HG03457 (cell line): ENCODE measurements around the gene MVB12B.

Source experiments
- ATAC-seq: cut with Tn5 transposase; IDR thresholded peaks from one replicate; pipeline ENCODE4 v1.9.1; 2021; ENCODE audit warnings: moderate number of reproducible peaks; ENCODE audit not compliant: unreplicated experiment

The MVB12B gene

GRCh38 chr9:126357074-126357473, 30.4 kb downstream of the MVB12B start:
- no peak for ATAC-seq

- no peak for ATAC-seq
Measured at GRCh38 chr9:126360073-126360472, 33.4 kb downstream of the MVB12B start.

GRCh38 chr9:126361810-126362238, 35.2 kb downstream of the MVB12B start:
- ATAC-seq = no peak

- no peak for ATAC-seq
Measured at GRCh38 chr9:126363250-126363649, 36.6 kb downstream of the MVB12B start.

- ATAC-seq = no peak
Measured at GRCh38 chr9:126363847-126364671, 37.4 kb downstream of the MVB12B start.

GRCh38 chr9:126365780-126366179, 39.2 kb downstream of the MVB12B start:
- no peak for ATAC-seq

GRCh38 chr9:126366366-126367011, 39.9 kb downstream of the MVB12B start:
- ATAC-seq = no peak

- no peak for ATAC-seq
Measured at GRCh38 chr9:126367139-126367538, 40.5 kb downstream of the MVB12B start.

GRCh38 chr9:126367616-126368015, 41.0 kb downstream of the MVB12B start:
- no peak for ATAC-seq

- no peak for ATAC-seq
Measured at GRCh38 chr9:126368020-126368419, 41.4 kb downstream of the MVB12B start.

- no peak for ATAC-seq
Measured at GRCh38 chr9:126371007-126371870, 44.6 kb downstream of the MVB12B start.

- ATAC-seq = no peak
Measured at GRCh38 chr9:126372716-126373115, 46.1 kb downstream of the MVB12B start.

GRCh38 chr9:126373241-126373640, 46.6 kb downstream of the MVB12B start:
- no peak for ATAC-seq

- no peak for ATAC-seq
Measured at GRCh38 chr9:126374366-126374781, 47.7 kb downstream of the MVB12B start.

GRCh38 chr9:126375386-126375785, 48.8 kb downstream of the MVB12B start:
- ATAC-seq = no peak

GRCh38 chr9:126376311-126377175, 49.9 kb downstream of the MVB12B start:
- no peak for ATAC-seq

- ATAC-seq = no peak
Measured at GRCh38 chr9:126377176-126377509, 50.5 kb downstream of the MVB12B start.

- no peak for ATAC-seq
Measured at GRCh38 chr9:126377536-126377935, 50.9 kb downstream of the MVB12B start.

- no peak for ATAC-seq
Measured at GRCh38 chr9:126378761-126379160, 52.1 kb downstream of the MVB12B start.

- ATAC-seq = no peak
Measured at GRCh38 chr9:126379661-126380360, 53.2 kb downstream of the MVB12B start.
